Panc1 (cell line): ENCODE data around the gene NPAS3.

Experiments
- POLR2AphosphoS5 ChIP-seq: IDR thresholded peaks from 2 replicates; pipeline ENCODE4 v1.6.1; 2012; ENCODE audit warnings: mild to moderate bottlenecking, low read depth, low read length, moderate library complexity
- REST ChIP-seq, 2 experiments: IDR thresholded peaks; 2 replicates each; pipeline ENCODE4 v1.6.1; 2011 to 2012; ENCODE audit warnings: low read depth in 2 of 2, control low read depth in 1 of 2, low read length in 1 of 2, mild to moderate bottlenecking in 1 of 2, moderate library complexity in 1 of 2; ENCODE audit not compliant: insufficient read depth in 1 of 2
- TF ChIP-seq, protein P1 (sequence below): fragments of 450-650 bp; IDR thresholded peaks from 2 replicates; pipeline ENCODE4 v1.5.1; 2017; ENCODE audit warnings: mild to moderate bottlenecking

DNA sequence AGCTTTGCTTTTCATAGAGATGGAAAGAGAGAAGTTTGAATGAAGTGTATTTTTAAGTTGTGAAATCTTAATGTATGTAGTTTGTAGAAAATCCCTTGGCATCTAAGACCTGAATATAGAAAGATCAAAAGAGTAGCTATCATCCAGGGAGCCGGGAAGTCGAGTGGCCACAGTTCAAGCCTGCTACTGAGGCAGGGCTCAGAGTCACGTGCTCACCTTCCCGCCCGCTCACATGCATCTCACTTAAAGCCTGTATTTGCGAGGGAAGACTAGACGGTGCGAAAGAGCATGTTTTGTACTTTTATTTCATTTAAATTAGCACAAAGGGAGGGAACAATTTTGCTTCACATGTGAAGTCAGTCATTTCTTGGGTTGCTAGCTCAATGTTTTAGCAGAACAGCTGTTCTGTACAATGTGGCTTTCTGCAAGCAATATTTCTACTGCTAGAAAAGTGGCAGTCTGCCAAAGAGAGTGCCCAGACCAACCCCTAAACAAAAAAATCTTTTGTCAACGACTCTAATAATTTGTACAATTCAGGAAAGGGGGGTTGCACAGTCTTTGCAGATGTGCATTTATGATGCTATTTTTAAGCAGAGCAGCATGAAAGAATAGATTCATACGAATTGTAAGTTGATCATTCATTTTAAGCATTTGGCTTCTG is 290.7 kb downstream of the NPAS3 start:
- TF ChIP-seq, protein P1, sequence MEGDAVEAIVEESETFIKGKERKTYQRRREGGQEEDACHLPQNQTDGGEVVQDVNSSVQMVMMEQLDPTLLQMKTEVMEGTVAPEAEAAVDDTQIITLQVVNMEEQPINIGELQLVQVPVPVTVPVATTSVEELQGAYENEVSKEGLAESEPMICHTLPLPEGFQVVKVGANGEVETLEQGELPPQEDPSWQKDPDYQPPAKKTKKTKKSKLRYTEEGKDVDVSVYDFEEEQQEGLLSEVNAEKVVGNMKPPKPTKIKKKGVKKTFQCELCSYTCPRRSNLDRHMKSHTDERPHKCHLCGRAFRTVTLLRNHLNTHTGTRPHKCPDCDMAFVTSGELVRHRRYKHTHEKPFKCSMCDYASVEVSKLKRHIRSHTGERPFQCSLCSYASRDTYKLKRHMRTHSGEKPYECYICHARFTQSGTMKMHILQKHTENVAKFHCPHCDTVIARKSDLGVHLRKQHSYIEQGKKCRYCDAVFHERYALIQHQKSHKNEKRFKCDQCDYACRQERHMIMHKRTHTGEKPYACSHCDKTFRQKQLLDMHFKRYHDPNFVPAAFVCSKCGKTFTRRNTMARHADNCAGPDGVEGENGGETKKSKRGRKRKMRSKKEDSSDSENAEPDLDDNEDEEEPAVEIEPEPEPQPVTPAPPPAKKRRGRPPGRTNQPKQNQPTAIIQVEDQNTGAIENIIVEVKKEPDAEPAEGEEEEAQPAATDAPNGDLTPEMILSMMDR, result no peak
- TF ChIP-seq POLR2AphosphoS5, result no peak
- TF ChIP-seq REST (IDR thresholded peaks at IDR 0.05; ENCODE audit: insufficient read depth in 1 of 2, low read depth in 2 of 2, low read length in 1 of 2), result no peak
